GM18858 (cell line): ENCODE measurements around the gene ANKRD31.

Experiments
- ATAC-seq: cut with Tn5 transposase; IDR thresholded peaks from one replicate; pipeline ENCODE4 v1.9.1; 2021; ENCODE audit not compliant: unreplicated experiment

ANKRD31 gene

DNA sequence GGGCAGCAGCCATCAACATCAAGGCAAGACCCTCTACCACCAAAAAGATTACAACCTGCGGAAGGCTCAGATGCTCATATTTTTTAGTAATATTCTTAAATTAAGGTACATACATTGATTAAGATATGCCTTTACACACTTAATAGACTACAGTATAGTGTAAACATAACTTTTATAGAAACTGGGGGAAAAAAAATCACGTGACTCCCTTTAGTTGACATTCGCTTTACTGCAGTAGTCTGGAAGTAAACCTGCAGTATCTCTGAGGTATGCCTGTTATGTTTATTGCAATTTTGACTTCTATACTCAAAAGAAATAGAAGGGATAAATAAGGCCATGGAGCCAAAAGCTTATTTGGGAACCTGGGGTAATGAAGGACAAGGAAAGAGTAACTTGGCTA, 169.2 kb downstream of the ANKRD31 start:
- ATAC-seq, result no peak

DNA sequence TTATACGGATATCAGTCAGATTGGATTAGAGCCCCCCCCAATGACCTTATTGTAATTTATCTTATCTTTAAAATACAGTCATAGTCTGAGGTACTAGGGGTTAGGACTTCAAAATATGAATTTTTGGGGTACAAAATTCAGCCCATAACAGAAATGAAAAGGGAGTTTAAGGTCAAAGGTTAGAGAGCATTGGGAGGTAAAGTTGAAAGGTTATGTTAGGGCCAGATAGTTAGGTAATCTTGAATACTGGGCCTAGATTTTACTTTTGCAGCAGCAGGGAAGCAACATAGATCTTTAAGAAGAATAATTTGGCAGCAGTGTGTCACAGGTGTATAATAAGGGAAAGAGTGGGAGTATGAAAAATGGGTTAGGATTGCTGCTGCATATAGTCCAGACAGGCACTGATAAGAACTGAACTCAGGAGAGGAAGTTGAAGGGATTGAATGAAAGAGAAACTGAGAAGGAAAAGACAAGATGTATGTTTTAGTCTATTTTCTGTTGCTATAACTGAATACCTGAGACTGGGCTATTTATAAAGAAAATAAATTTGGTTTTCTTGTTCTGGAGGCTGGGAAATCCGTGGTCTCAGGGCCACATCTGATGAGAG, 173.7 kb downstream of the ANKRD31 start:
- no peak for ATAC-seq

- no peak for ATAC-seq
Measured at GRCh38 chr5:75059912-75060545, 176.6 kb downstream of the ANKRD31 start.

GRCh38 chr5:75058986-75059535, 177.6 kb downstream of the ANKRD31 start:
- ATAC-seq, result no peak

GRCh38 chr5:75057561-75057960, 179.1 kb downstream of the ANKRD31 start:
- ATAC-seq, result no peak

- ATAC-seq, result no peak
Measured at GRCh38 chr5:75055727-75056144, 180.9 kb downstream of the ANKRD31 start.

- ATAC-seq, result no peak
Measured at GRCh38 chr5:75054134-75054930, 182.3 kb downstream of the ANKRD31 start.

GRCh38 chr5:75053304-75054133, 183.2 kb downstream of the ANKRD31 start:
- ATAC-seq, result no peak

DNA sequence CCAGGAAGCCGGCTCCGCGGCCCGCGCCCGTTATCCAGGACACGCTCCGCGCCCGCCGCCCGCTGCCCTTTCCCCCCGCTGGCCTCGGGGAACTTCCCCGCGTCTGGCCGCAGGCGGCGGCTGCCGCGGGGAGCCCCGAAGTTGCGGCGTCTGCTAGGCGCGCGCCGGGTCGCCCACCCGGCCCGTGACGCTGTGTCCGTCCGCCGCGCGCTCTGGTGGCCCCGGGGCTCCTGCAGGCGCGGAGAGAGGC, 183.7 kb downstream of the ANKRD31 start:
- no peak for ATAC-seq

DNA sequence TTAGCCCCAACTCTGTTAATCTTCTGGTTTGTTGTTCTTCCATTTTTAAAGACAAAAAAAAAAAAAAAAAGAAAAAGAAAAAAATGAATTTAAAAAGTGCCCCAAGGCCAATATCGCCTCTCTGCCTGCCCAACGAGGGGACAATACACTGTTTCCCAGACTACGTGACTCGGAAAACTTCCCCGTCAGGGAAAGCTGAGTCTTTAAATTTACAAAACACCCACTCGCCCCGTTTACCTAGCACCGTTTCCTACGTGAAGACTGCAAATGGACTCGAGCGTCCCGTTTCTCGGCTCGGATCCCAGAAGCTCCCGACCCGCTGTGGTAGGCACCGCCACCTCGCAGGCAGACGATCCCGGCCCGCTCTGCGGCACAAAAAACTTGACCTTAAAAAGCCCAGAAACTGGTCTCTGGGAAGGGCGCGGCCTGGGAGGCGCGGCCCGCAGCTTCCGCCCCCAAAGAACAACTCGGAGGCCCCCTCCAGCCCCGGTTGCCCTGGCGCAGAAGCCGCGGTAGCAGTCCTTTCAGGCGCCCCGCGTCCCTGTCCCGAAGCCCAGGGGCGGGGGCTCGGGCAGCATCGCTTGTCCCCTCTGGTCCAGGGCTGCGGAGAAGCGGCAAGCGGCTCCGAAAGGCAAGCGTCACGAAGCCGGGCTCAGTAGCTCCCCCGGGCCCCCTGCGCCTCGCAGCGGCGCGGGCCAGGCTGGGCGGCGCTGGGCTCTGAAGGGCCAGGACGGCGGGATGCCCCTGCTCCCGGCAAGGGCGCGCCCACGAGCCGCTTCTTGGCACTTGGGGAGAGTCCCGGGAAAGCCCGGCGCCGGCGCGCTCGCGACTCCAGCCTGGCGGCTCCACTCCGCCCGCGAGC, 184.3 kb downstream of the ANKRD31 start, which contains the start of gene GCNT4:
Gene GCNT4, minus strand, starts transcription at position 367 of the 862 bp plus-strand sequence. CDS start 22,521 bp downstream, outside the sequence.
- no peak for ATAC-seq

GRCh38 chr5:75051217-75051751, 185.4 kb downstream of the ANKRD31 start:
- no peak for ATAC-seq

GRCh38 chr5:75050415-75050814, 186.3 kb downstream of the ANKRD31 start:
- ATAC-seq, result no peak

- ATAC-seq, result no peak
Measured at GRCh38 chr5:75049456-75050351, 187.0 kb downstream of the ANKRD31 start.

GRCh38 chr5:75048457-75048953, 188.2 kb downstream of the ANKRD31 start:
- ATAC-seq, result peak; percentile 44

DNA sequence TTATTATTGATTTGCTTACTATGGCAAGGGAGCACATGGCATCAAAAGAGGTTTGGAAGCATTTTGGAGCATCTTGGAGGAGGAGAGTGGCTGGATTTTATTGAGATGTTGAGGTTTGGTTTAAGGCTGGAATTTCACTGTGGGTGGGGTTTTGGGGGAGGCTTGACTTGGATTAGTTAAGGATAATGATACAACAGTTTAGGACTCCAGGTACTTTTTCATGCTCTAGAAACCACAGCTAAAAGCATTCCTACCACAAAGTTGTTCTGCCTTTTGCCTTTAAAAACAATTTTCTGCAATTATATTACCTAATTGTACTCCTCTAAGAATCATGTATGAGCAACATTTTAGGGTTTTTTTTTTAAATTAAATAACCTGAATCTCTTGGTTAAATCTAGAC, 189.3 kb downstream of the ANKRD31 start:
- no peak for ATAC-seq

DNA sequence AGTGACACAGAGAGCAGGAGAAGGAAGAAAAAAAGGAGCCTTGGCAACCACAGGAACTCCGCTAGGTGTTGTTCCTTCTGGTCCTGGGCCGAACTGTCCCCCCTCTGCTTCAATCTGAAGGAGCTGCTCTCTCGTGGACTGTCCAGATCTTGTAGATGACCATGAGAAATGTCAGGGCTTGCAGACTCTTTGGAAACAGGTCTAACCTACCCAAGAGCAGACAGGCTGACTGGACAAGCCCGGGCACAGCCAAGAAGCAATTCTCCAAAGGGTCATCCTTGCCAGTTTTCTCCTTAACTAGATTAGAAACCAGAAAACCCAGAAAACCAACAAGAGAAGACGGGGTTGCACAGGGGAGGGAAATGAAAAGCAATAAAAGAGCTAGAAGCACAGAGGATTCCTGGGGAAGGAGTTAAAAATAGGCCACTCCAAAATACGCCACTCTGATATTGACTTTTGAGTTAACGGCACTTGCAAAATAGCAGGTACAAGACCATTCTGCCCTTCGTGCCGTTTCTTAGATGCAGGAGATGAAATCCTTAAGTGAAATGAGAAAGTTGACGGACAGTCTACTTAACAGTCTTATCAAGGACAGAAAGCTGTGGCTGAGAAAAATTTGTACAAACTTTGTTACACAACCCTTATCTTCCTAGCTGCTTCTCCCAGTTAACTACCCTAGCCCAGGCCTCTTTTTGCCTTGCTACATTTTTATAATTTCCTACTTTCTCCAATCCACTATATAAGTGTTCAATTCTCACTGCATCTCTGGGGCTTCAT, 190.1 kb downstream of the ANKRD31 start:
- ATAC-seq, result no peak

GRCh38 chr5:75045071-75045470, 191.6 kb downstream of the ANKRD31 start:
- ATAC-seq, result no peak

- no peak for ATAC-seq
Measured at GRCh38 chr5:75044406-75044805, 192.3 kb downstream of the ANKRD31 start.
